Parathyroid adenoma (tissue), 2 donors: Measurements from ENCODE around the gene EP300.
"Not testable (repeated sequence)": the region's sequence is repeated elsewhere in the genome, so short reads cannot be mapped to it uniquely, and the experiment has no call there.

Experiments used
- H2AFZ ChIP-seq: fragments of 300-600 bp; sonication (generic); one replicate; pipeline ENCODE4 v1.7.0; 2017; ENCODE audit warnings: antibody characterized with exemption, mild to moderate bottlenecking
- H3K27ac ChIP-seq: fragments of 300-600 bp; sonication (generic); one replicate; pipeline ENCODE4 v1.7.0; 2017
- H3K27me3 ChIP-seq: fragments of 300-600 bp; sonication (generic); one replicate; pipeline ENCODE4 v1.7.0; 2017; ENCODE audit warnings: low read length; ENCODE audit not compliant: control insufficient read depth, insufficient read depth
- H3K36me3 ChIP-seq: fragments of 300-600 bp; sonication (generic); one replicate; pipeline ENCODE4 v1.7.0; 2017; ENCODE audit warnings: low read length; ENCODE audit not compliant: control insufficient read depth, insufficient read depth
- H3K4me1 ChIP-seq: fragments of 300-600 bp; sonication (generic); one replicate; pipeline ENCODE4 v1.7.0; 2017; ENCODE audit warnings: control low read depth
- H3K4me2 ChIP-seq: fragments of 300-600 bp; sonication (generic); one replicate; pipeline ENCODE4 v1.7.0; 2017; ENCODE audit warnings: low read length
- H3K4me3 ChIP-seq: fragments of 300-600 bp; sonication (generic); one replicate; pipeline ENCODE4 v1.7.0; 2017; ENCODE audit warnings: low read depth, low read length
- H3K79me2 ChIP-seq: fragments of 300-600 bp; sonication (generic); one replicate; pipeline ENCODE4 v1.7.0; 2017; ENCODE audit warnings: control low read depth
- H3K9ac ChIP-seq: fragments of 300-600 bp; sonication (generic); one replicate; pipeline ENCODE4 v1.7.0; 2017; ENCODE audit warnings: mild to moderate bottlenecking
- H3K9me3 ChIP-seq: fragments of 300-600 bp; sonication (generic); one replicate; pipeline ENCODE4 v1.7.0; 2017; ENCODE audit warnings: low read length; ENCODE audit not compliant: control insufficient read depth
- CTCF ChIP-seq: fragments of 300-600 bp; sonication (generic); IDR thresholded peaks from one replicate; pipeline ENCODE4 v1.7.0; 2017; ENCODE audit warnings: antibody characterized with exemption, mild to moderate bottlenecking
- donor health status: primary hyperparathyroidism.

The EP300 gene

GRCh38 chr22:41127451-41127850 lies 35.1 kb downstream of the EP300 start:
- H3K4me1 ChIP-seq: no peaks in the 10 kb centered on the region
- H3K27me3 ChIP-seq: no peaks in the 10 kb centered on the region
- no peaks in the 10 kb centered on the region for H3K36me3 ChIP-seq
- H3K9me3 ChIP-seq: no peaks in the 10 kb centered on the region
- peaks cover 8% of the 10 kb centered on the region for H3K79me2 ChIP-seq
- no peak overlapping the region for H3K4me2 ChIP-seq
- TF ChIP-seq CTCF: no peak
- H3K4me3 ChIP-seq: no peak overlapping the region
- no peak overlapping the region for H2AFZ ChIP-seq
- H3K27ac ChIP-seq: no peak overlapping the region
- no peak overlapping the region for H3K9ac ChIP-seq

- H3K4me2 ChIP-seq: no peak overlapping the region
- H3K4me1 ChIP-seq: no peaks in the 10 kb centered on the region
- no peak overlapping the region for H3K27ac ChIP-seq
- no peak overlapping the region for H3K9ac ChIP-seq
- H3K27me3 ChIP-seq: no peaks in the 10 kb centered on the region
- H3K9me3 ChIP-seq: no peaks in the 10 kb centered on the region
- H2AFZ ChIP-seq: no peak overlapping the region
- no peak for TF ChIP-seq CTCF
- no peak overlapping the region for H3K4me3 ChIP-seq
- H3K36me3 ChIP-seq: no peaks in the 10 kb centered on the region
- H3K79me2 ChIP-seq: peaks cover 8% of the 10 kb centered on the region
Measured at GRCh38 chr22:41128606-41129005, 36.2 kb downstream of the EP300 start.

GRCh38 chr22:41132550-41132949 lies 40.2 kb downstream of the EP300 start:
- no peak overlapping the region for H3K4me3 ChIP-seq
- no peak overlapping the region for H3K4me2 ChIP-seq
- no peak overlapping the region for H2AFZ ChIP-seq
- peaks cover 6% of the 10 kb centered on the region for H3K79me2 ChIP-seq
- H3K9me3 ChIP-seq: no peaks in the 10 kb centered on the region
- H3K36me3 ChIP-seq: no peaks in the 10 kb centered on the region
- TF ChIP-seq CTCF: no peak
- H3K27me3 ChIP-seq: no peaks in the 10 kb centered on the region
- H3K4me1 ChIP-seq: no peaks in the 10 kb centered on the region
- no peak overlapping the region for H3K9ac ChIP-seq
- no peak overlapping the region for H3K27ac ChIP-seq

- Histone ChIP-seq H3K27ac (no peak overlapping the region), H3K9me3 (no peaks in the 10 kb centered on the region), H3K4me1 (no peaks in the 10 kb centered on the region), H3K27me3 (no peaks in the 10 kb centered on the region), H2AFZ (no peak overlapping the region), H3K4me3 (no peak overlapping the region), H3K9ac (no peak overlapping the region), H3K36me3 (no peaks in the 10 kb centered on the region), H3K4me2 (no peak overlapping the region), H3K79me2 (peaks cover 5% of the 10 kb centered on the region)
- no peak for TF ChIP-seq CTCF
Measured at GRCh38 chr22:41140365-41140957, 48.1 kb downstream of the EP300 start.

GRCh38 chr22:41145921-41146320 lies 53.5 kb downstream of the EP300 start:
- H3K4me2 ChIP-seq, H2AFZ ChIP-seq, H3K9me3 ChIP-seq, H3K27ac ChIP-seq, H3K79me2 ChIP-seq, H3K36me3 ChIP-seq, H3K9ac ChIP-seq, H3K27me3 ChIP-seq, H3K4me1 ChIP-seq, H3K4me3 ChIP-seq: not testable (repeated sequence)
